Measurements from ENCODE around the gene MS4A5.

The MS4A5 gene

DNA sequence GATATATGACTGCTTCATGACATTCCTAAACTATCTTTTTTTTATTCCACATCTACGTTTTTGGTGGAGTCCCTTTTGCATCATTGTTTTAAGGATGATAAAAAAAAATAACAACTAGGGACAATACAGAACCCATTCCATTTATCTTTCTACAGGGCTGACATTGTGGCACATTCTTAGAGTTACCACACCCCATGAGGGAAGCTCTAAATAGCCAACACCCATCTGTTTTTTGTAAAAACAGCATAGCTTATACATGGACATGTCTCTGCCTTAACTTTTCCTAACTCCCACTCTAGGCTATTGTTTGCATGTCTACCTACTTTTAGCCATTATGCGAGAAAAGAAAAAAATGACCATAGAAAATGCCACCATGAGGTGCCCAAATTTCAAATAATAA, 39.5 kb downstream of the MS4A5 start:
- no peak overlapping the region for H3K4me3 ChIP-seq (ENCODE audit: low read length)
- DNase-seq (ENCODE audit: low read depth) = no peak
- TF ChIP-seq, protein P1, sequence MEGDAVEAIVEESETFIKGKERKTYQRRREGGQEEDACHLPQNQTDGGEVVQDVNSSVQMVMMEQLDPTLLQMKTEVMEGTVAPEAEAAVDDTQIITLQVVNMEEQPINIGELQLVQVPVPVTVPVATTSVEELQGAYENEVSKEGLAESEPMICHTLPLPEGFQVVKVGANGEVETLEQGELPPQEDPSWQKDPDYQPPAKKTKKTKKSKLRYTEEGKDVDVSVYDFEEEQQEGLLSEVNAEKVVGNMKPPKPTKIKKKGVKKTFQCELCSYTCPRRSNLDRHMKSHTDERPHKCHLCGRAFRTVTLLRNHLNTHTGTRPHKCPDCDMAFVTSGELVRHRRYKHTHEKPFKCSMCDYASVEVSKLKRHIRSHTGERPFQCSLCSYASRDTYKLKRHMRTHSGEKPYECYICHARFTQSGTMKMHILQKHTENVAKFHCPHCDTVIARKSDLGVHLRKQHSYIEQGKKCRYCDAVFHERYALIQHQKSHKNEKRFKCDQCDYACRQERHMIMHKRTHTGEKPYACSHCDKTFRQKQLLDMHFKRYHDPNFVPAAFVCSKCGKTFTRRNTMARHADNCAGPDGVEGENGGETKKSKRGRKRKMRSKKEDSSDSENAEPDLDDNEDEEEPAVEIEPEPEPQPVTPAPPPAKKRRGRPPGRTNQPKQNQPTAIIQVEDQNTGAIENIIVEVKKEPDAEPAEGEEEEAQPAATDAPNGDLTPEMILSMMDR (IDR thresholded peaks at IDR 0.05; ENCODE audit: insufficient read depth, low read depth, low read length, missing control alignments) = no peak

DNA sequence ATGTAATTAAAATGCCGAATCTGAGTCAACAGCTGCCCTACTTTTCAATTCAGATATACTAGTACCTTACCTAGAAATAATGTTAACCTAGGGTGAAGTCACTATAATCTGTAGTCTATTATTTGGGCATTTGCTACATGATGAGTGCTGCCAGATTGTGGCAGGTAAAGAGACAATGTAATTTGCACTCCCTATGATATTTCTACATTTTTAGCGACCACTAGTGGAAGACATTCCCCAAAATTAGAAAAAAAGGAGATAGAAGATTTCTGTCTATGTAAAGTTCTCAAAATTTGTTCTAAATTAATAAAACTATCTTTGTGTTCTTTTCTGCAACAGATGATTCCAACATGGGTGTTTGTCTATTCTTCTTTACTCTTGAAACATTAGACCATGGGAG, 40.4 kb downstream of the MS4A5 start:
- no peak for DNase-seq (ENCODE audit: low read depth)
- TF ChIP-seq, protein P1 (IDR thresholded peaks at IDR 0.05; ENCODE audit: insufficient read depth, low read depth, low read length, missing control alignments) = no peak

GRCh38 chr11:60477035-60477445, 47.7 kb downstream of the MS4A5 start:
- TF ChIP-seq, protein P1 (IDR thresholded peaks at IDR 0.05; ENCODE audit: insufficient read depth, low read depth, low read length, missing control alignments) = no peak
- DNase-seq (ENCODE audit: low read depth) = no peak

More for the DNA sequence above, 40.4 kb downstream of the MS4A5 start:
- H3K4me3 ChIP-seq (ENCODE audit: low read length) = no peak overlapping the region

GRCh38 chr11:60482361-60482760, 53.0 kb downstream of the MS4A5 start:
- DNase-seq (ENCODE audit: low read depth) = no peak
- TF ChIP-seq, protein P1 (IDR thresholded peaks at IDR 0.05; ENCODE audit: insufficient read depth, low read depth, low read length, missing control alignments) = no peak
- no peak overlapping the region for H3K4me3 ChIP-seq (ENCODE audit: low read length)

More at GRCh38 chr11:60477035-60477445, 47.7 kb downstream of the MS4A5 start:
- H3K4me3 ChIP-seq (ENCODE audit: low read length) = no peak overlapping the region

DNA sequence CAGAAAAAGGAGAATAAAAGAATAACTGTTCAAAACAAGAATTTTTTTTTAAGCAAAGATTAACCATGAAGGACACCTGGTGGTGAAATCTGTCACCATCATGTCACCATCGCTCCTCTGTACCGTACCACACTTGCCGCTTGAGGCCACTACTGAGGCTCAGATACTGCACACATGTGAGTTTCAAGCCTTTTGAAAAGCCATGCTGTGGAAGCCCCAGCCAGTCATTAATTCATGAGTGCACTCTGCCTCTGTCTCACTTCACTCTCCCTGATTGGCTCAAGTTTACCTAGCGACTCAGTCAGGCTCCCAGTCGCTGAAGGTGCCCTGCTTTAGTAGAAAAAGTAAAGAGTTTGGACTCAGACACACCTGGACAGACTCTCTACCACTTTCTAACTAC, 56.6 kb downstream of the MS4A5 start:
- no peak overlapping the region for H3K4me3 ChIP-seq (ENCODE audit: low read length)
- no peak for DNase-seq (ENCODE audit: low read depth)
- TF ChIP-seq, protein P1 (IDR thresholded peaks at IDR 0.05; ENCODE audit: insufficient read depth, low read depth, low read length, missing control alignments) = no peak

- TF ChIP-seq, protein P1 (IDR thresholded peaks at IDR 0.05; ENCODE audit: insufficient read depth, low read depth, low read length, missing control alignments) = no peak
- DNase-seq (ENCODE audit: low read depth) = no peak
- H3K4me3 ChIP-seq (ENCODE audit: low read length) = no peak within 1 kb of the TSS
Measured at GRCh38 chr11:60492488-60493009, 63.2 kb downstream of the MS4A5 start, which contains the start of gene MS4A12. Gene MS4A12 (plus strand): TSS chr11:60492778. CDS start chr11:60497319, 4,541 bp downstream.

- DNase-seq (ENCODE audit: low read depth) = no peak
- TF ChIP-seq, protein P1 (IDR thresholded peaks at IDR 0.05; ENCODE audit: insufficient read depth, low read depth, low read length, missing control alignments) = no peak
- no peak overlapping the region for H3K4me3 ChIP-seq (ENCODE audit: low read length)
Measured at GRCh38 chr11:60493454-60493853, 64.1 kb downstream of the MS4A5 start.
